ENCODE results near the gene SIAH1.
"Not testable (repeated sequence)": the region's sequence is repeated elsewhere in the genome, so short reads cannot be mapped to it uniquely, and the experiment has no call there.

Gene SIAH1

DNA sequence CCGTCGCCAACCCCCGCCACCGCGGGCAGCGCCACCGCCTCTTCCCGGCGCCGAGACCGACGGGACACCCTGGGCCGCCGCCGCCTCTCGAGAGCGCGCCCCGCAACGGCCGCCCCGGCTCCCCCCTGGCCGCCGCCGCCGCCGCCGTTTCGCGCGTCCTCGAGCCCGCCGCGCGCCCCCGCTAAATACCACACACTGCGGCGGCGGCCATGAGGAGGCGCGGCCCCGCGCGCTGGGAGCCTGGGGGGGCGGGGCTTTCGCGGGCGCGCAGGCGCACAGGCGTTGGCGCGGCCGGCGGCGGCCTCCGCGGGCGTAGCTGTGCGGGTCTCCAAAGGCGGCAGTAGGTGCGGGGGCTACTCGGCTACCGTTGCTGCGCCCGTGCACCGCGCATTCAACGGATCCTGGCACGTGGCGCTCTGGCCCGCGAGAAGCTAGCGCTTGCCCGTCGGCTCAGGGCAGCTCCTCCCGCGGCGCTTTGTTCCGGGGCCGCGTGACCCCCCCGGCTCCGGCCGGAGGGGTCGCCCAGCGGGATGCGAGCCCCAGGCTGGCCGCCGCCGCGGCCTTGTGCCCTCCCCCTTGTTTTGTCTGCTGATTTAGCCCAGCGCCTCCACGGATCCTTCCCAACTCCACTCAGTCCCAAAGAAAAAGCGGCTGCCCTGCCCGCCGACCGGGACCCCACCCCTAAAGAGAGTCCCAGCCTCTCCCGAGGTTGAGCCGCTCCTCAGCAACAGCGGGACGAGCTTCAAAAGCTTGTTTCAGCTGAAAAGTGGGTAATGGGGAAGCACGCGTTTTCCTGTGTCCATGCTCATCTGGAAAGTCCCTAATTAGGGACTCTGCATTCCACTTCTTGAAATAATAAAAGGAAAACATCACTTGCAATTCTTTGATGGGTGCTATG, at the start of gene SIAH1:
TSS of gene SIAH1 (minus strand) at position 161 of the 898 bp plus-strand sequence. CDS start 22,985 bp downstream, outside the sequence.
- Mint-ChIP-seq H3K4me3 (peak within 1 kb of the TSS; percentile 98), H3K4me1 (peaks cover 26% of the 10 kb centered on the region), H3K36me3 (ENCODE audit: low read depth) (peaks cover 9% of the 10 kb centered on the region), H3K27me3 (no peaks in the 10 kb centered on the region), H3K9me3 (no peaks in the 10 kb centered on the region), H3K27ac (peak within 1 kb of the TSS; percentile 95)
- DNase-seq (peak; percentile 90), ATAC-seq (peak; percentile 83)

DNA sequence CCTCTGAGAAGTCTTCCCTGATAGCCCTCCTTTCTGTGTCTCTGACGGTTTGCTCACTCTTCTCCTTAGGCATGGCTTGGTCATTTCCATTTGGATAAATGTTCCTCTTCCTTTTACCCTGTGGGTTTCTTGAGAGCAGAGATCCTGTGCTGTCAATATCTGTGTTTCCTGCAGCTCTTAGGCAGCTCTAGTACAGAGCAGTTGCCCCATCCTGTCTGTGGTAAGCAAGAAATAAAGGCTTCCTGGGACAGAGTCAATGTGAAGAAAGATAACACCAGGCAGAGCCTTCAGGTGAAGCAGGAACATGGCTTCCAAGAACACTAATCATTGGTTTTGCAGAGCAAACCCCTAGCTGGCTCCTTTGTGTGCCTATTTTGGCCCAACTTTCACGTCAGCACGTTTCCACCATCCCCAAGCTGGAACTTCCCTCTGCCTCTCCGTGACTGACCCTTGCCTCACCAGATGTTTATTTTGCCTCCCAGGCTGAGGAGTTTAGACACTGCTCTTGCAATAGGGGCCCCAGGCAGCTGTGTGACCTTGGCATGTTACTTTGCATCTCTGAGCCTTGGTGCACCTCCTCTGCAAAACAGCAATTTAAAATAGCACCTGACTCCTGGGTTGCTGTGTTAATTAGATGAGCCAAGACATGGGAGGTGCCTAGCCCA, 49.6 kb upstream of the SIAH1 start:
- no peaks in the 10 kb centered on the region for H3K36me3 Mint-ChIP-seq (ENCODE audit: low read depth)
- H3K27me3 Mint-ChIP-seq, result peaks cover 4% of the 10 kb centered on the region
- H3K9me3 Mint-ChIP-seq, result no peaks in the 10 kb centered on the region
- peaks cover 11% of the 10 kb centered on the region for H3K4me1 Mint-ChIP-seq
- ATAC-seq (no peak), DNase-seq (no peak)
- no peak overlapping the region for H3K4me3 Mint-ChIP-seq
- H3K27ac Mint-ChIP-seq, result no peak overlapping the region

GRCh38 chr16:48433850-48434530, 48.8 kb upstream of the SIAH1 start:
- DNase-seq (no peak), ATAC-seq (no peak)
- H3K27me3 Mint-ChIP-seq, result peaks cover 4% of the 10 kb centered on the region
- H3K27ac Mint-ChIP-seq, result no peak overlapping the region
- H3K36me3 Mint-ChIP-seq (ENCODE audit: low read depth), result no peaks in the 10 kb centered on the region
- no peak overlapping the region for H3K4me3 Mint-ChIP-seq
- peaks cover 13% of the 10 kb centered on the region for H3K4me1 Mint-ChIP-seq
- H3K9me3 Mint-ChIP-seq, result no peaks in the 10 kb centered on the region

DNA sequence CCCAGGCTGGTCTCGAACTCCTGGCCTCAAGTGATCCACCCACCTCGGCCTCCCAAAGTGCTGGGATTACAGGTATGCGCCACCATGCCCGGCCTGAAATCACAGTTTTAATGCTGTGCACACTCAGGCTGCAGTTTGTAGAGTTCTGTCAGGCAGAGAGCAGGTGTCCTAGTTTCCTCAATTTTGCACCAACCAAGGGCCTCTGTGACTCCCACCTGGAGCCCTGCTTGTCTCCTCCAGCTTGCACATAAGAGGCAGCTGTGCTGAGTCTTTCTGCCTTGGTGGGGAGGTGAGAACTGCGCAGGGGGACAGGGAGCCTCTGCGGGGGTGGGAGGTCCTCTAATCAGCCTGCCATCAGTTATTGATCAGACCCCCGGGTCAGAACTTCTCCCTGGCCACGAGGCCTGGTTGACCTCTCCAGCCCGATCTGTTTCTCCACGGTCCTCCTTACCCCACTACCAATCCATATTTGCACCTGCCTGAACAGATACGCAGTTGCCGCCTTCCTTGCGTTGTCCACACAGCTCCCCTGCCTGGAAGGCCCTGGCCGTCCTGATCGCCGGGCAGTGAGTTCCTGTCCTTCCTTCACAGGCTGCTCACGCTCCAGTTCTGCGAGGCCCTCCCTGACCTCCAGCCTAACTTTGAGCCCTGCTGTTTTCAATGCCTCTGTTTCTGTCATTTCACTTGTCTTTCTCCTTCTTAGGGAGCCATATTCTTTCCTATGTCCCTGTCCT, 48.1 kb upstream of the SIAH1 start:
- H3K36me3 Mint-ChIP-seq (ENCODE audit: low read depth), result no peaks in the 10 kb centered on the region
- ATAC-seq, result no peak
- H3K4me3 Mint-ChIP-seq, result no peak overlapping the region
- peaks cover 13% of the 10 kb centered on the region for H3K4me1 Mint-ChIP-seq
- H3K27me3 Mint-ChIP-seq, result peaks cover 4% of the 10 kb centered on the region
- H3K27ac Mint-ChIP-seq, result no peak overlapping the region
- DNase-seq, result no peak
- no peaks in the 10 kb centered on the region for H3K9me3 Mint-ChIP-seq

DNA sequence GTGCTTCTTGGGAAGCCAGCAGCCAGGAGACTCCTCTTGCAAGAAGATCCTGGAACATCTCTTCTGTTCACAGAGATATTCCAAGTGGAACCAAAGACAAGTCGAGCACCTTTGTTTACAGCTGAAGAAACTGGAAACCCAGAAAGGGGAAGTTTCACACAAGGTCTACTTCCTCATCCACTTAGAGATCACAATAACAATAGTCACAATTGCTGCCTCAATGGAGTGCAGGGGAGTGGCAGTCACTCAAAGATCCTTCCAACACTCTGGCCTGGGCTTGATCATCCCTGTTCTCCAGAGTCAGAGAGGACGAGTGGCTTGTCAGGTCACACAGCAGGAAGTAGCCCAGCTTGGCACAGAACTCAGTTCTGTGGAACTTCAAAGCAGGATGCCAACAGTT, 46.9 kb upstream of the SIAH1 start:
- Mint-ChIP-seq H3K27me3 (no peaks in the 10 kb centered on the region), H3K9me3 (no peaks in the 10 kb centered on the region), H3K4me3 (no peak overlapping the region), H3K36me3 (ENCODE audit: low read depth) (no peaks in the 10 kb centered on the region), H3K4me1 (peaks cover 13% of the 10 kb centered on the region), H3K27ac (peak overlapping the region; percentile 25)
- DNase-seq (no peak), ATAC-seq (no peak)

- no peaks in the 10 kb centered on the region for H3K36me3 Mint-ChIP-seq (ENCODE audit: low read depth)
- H3K27me3 Mint-ChIP-seq, result no peaks in the 10 kb centered on the region
- H3K27ac Mint-ChIP-seq, result no peak overlapping the region
- peaks cover 19% of the 10 kb centered on the region for H3K4me1 Mint-ChIP-seq
- no peaks in the 10 kb centered on the region for H3K9me3 Mint-ChIP-seq
- H3K4me3 Mint-ChIP-seq, result no peak overlapping the region
- DNase-seq (no peak), ATAC-seq (no peak)
These were observed 45.7 kb upstream of the SIAH1 start for GRCh38 chr16:48430890-48431289.

- ATAC-seq (peak; percentile 28), DNase-seq (no peak)
- no peak overlapping the region for H3K27ac Mint-ChIP-seq
- no peak overlapping the region for H3K4me3 Mint-ChIP-seq
- H3K9me3 Mint-ChIP-seq, result no peaks in the 10 kb centered on the region
- peaks cover 8% of the 10 kb centered on the region for H3K4me1 Mint-ChIP-seq
- no peaks in the 10 kb centered on the region for H3K27me3 Mint-ChIP-seq
- no peaks in the 10 kb centered on the region for H3K36me3 Mint-ChIP-seq (ENCODE audit: low read depth)
These were observed 41.3 kb upstream of the SIAH1 start for GRCh38 chr16:48426244-48427141.

DNA sequence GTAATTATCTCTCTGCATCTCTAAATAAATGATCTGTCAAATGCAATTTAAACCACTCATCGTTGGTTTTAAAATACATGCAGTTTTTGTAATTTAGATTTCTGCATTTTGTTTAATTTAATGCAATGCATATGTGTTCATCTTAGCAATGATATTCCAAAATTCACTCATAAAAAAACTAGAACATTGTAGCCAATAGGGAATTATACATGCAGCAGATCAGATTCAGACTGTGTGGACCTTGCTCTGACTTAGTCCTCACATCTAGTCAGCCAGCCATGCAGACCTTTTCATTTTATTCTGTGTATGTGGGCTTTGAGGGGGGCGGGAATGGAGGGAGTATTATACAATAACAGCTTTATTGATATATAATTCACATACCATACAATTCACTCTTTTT, 37.3 kb upstream of the SIAH1 start:
- ATAC-seq (no peak), DNase-seq (no peak)
- no peak overlapping the region for H3K27ac Mint-ChIP-seq
- H3K9me3 Mint-ChIP-seq, result no peaks in the 10 kb centered on the region
- no peaks in the 10 kb centered on the region for H3K27me3 Mint-ChIP-seq
- H3K4me1 Mint-ChIP-seq, result peaks cover 6% of the 10 kb centered on the region
- no peaks in the 10 kb centered on the region for H3K36me3 Mint-ChIP-seq (ENCODE audit: low read depth)
- H3K4me3 Mint-ChIP-seq, result no peak overlapping the region

- Mint-ChIP-seq H3K27me3 (no peaks in the 10 kb centered on the region), H3K9me3 (no peaks in the 10 kb centered on the region), H3K4me3 (no peak overlapping the region), H3K4me1 (peaks cover 4% of the 10 kb centered on the region), H3K27ac (no peak overlapping the region), H3K36me3 (ENCODE audit: low read depth) (no peaks in the 10 kb centered on the region)
- no peak for DNase-seq
- ATAC-seq, result no peak
These were observed 36.5 kb upstream of the SIAH1 start for GRCh38 chr16:48421741-48422140.

- Mint-ChIP-seq H3K9me3 (no peaks in the 10 kb centered on the region), H3K27me3 (no peaks in the 10 kb centered on the region), H3K36me3 (ENCODE audit: low read depth) (no peaks in the 10 kb centered on the region), H3K27ac (no peak overlapping the region), H3K4me3 (no peak overlapping the region), H3K4me1 (no peaks in the 10 kb centered on the region)
- DNase-seq, result no peak
- no peak for ATAC-seq
These were observed 35.2 kb upstream of the SIAH1 start for GRCh38 chr16:48420437-48420836.

GRCh38 chr16:48416617-48417016, 31.4 kb upstream of the SIAH1 start:
- not testable (repeated sequence) for H3K4me1 Mint-ChIP-seq; H3K9me3 Mint-ChIP-seq; ATAC-seq; H3K4me3 Mint-ChIP-seq; H3K36me3 Mint-ChIP-seq (ENCODE audit: low read depth); H3K27me3 Mint-ChIP-seq; DNase-seq; H3K27ac Mint-ChIP-seq

- H3K4me1 Mint-ChIP-seq, result peaks cover 10% of the 10 kb centered on the region
- no peaks in the 10 kb centered on the region for H3K27me3 Mint-ChIP-seq
- no peaks in the 10 kb centered on the region for H3K9me3 Mint-ChIP-seq
- DNase-seq (no peak), ATAC-seq (no peak)
- no peak overlapping the region for H3K4me3 Mint-ChIP-seq
- H3K27ac Mint-ChIP-seq, result no peak overlapping the region
- H3K36me3 Mint-ChIP-seq (ENCODE audit: low read depth), result no peaks in the 10 kb centered on the region
These were observed 28.1 kb upstream of the SIAH1 start for GRCh38 chr16:48413272-48413671.

GRCh38 chr16:48409839-48410632, 24.8 kb upstream of the SIAH1 start:
- no peaks in the 10 kb centered on the region for H3K27me3 Mint-ChIP-seq
- ATAC-seq, result no peak
- no peak overlapping the region for H3K27ac Mint-ChIP-seq
- no peak for DNase-seq
- no peaks in the 10 kb centered on the region for H3K9me3 Mint-ChIP-seq
- peaks cover 10% of the 10 kb centered on the region for H3K4me1 Mint-ChIP-seq
- H3K36me3 Mint-ChIP-seq (ENCODE audit: low read depth), result no peaks in the 10 kb centered on the region
- H3K4me3 Mint-ChIP-seq, result no peak overlapping the region
